GM23338 (cell line): ENCODE measurements around the gene KCTD7. TPM values are rescaled to one million over a fixed set of nuclear protein-coding genes. Genes with fewer than 3 reads are reported as not detected.

Experiments used
- ATAC-seq: fragments of 200-7000 bp; cut with Tn5 transposase; 3 replicates; pipeline ENCODE4 v1.9.1; 2020
- DNase-seq: peaks from one replicate; pipeline ENCODE4 v3.0.0-alpha.2; 2015; ENCODE audit warnings: low spot score
- H2AFZ ChIP-seq: fragments of 200-600 bp; sonication (generic); 2 replicates; pipeline ENCODE4 v1.8.0; 2016; ENCODE audit warnings: antibody characterized with exemption, mild to moderate bottlenecking, moderate library complexity
- H3F3A ChIP-seq: fragments of 200-600 bp; sonication (generic); replicated peaks from 2 replicates; pipeline ENCODE4 v1.8.0; 2017; ENCODE audit warnings: antibody characterized with exemption, mixed run types, low read depth
- H3K27ac ChIP-seq: fragments of 200-600 bp; sonication (generic); 2 replicates; pipeline ENCODE4 v1.6.1; 2016; ENCODE audit warnings: low read depth
- H3K27me3 ChIP-seq: fragments of 200-600 bp; sonication (generic); 2 replicates; pipeline ENCODE4 v1.8.0; 2016; ENCODE audit warnings: mild to moderate bottlenecking, mixed run types, moderate library complexity; ENCODE audit not compliant: insufficient read depth
- H3K36me3 ChIP-seq: fragments of 200-600 bp; sonication (generic); 2 replicates; pipeline ENCODE4 v1.8.0; 2016; ENCODE audit warnings: mild to moderate bottlenecking; ENCODE audit not compliant: insufficient read depth
- H3K4me1 ChIP-seq: fragments of 200-600 bp; sonication (generic); 2 replicates; pipeline ENCODE4 v1.8.0; 2016; ENCODE audit warnings: mild to moderate bottlenecking, moderate library complexity; ENCODE audit not compliant: insufficient read depth
- H3K4me2 ChIP-seq: fragments of 200-600 bp; sonication (generic); 2 replicates; pipeline ENCODE4 v1.7.1; 2017; ENCODE audit warnings: mixed run types
- H3K4me3 ChIP-seq: fragments of 200-600 bp; sonication (generic); 2 replicates; pipeline ENCODE4 v1.6.1; 2016; ENCODE audit warnings: mixed run types
- H3K79me2 ChIP-seq: fragments of 200-600 bp; sonication (generic); replicated peaks from 2 replicates; pipeline ENCODE4 v1.8.0; 2017; ENCODE audit warnings: mild to moderate bottlenecking; ENCODE audit not compliant: insufficient read depth
- H3K9me2 ChIP-seq: fragments of 200-600 bp; sonication (generic); 2 replicates; pipeline ENCODE4 v1.8.0; 2017; ENCODE audit not compliant: insufficient read depth
- H4K20me1 ChIP-seq: fragments of 200-600 bp; sonication (generic); replicated peaks from 2 replicates; pipeline ENCODE4 v1.8.0; 2017; ENCODE audit warnings: mild to moderate bottlenecking; ENCODE audit not compliant: insufficient read depth
- H3K27ac Mint-ChIP-seq: 2 replicates; pipeline ENCODE4 v1.8.0; 2020; ENCODE audit warnings: inconsistent platforms, mild to moderate bottlenecking, moderate library complexity, mixed read lengths
- H3K27me3 Mint-ChIP-seq: 3 replicates; pipeline ENCODE4 v1.8.0; 2022; ENCODE audit warnings: low read depth, mild to moderate bottlenecking, moderate library complexity, mixed read lengths, inconsistent platforms; ENCODE audit not compliant: insufficient read depth, poor library complexity
- H3K36me3 Mint-ChIP-seq: 3 replicates; pipeline ENCODE4 v1.8.0; 2021; ENCODE audit warnings: low read depth, mild to moderate bottlenecking, inconsistent platforms, moderate library complexity, mixed read lengths
- H3K4me1 Mint-ChIP-seq: 3 replicates; pipeline ENCODE4 v1.8.0; 2020; ENCODE audit warnings: mild to moderate bottlenecking, inconsistent platforms, mixed read lengths
- H3K4me3 Mint-ChIP-seq: 3 replicates; pipeline ENCODE4 v1.8.0; 2021; ENCODE audit warnings: moderate library complexity, mild to moderate bottlenecking, inconsistent platforms, mixed read lengths
- H3K9me3 Mint-ChIP-seq: 3 replicates; pipeline ENCODE4 v1.8.0; 2020; ENCODE audit warnings: moderate library complexity, mild to moderate bottlenecking, inconsistent platforms, mixed read lengths
- CREB1 ChIP-seq: fragments of 250-450 bp; sonication (Bioruptor Pico); IDR thresholded peaks from 2 replicates; pipeline ENCODE4 v1.5.0; 2020; ENCODE audit warnings: low read depth, mild to moderate bottlenecking, moderate library complexity
- EZH2 ChIP-seq: fragments of 200-600 bp; sonication (generic); IDR thresholded peaks from one replicate; pipeline ENCODE4 v1.8.0; 2017; ENCODE audit warnings: antibody characterized with exemption, mild to moderate bottlenecking, low read depth; ENCODE audit not compliant: unreplicated experiment
- EZH2phosphoT487 ChIP-seq: fragments of 200-600 bp; sonication (generic); IDR thresholded peaks from one replicate; pipeline ENCODE4 v1.8.1; 2018; ENCODE audit warnings: antibody characterized with exemption; ENCODE audit not compliant: unreplicated experiment
- JUNB ChIP-seq: IDR thresholded peaks from one replicate; pipeline ENCODE4 v1.6.1; 2016; ENCODE audit warnings: antibody characterized with exemption; ENCODE audit not compliant: unreplicated experiment
- NANOG ChIP-seq: IDR thresholded peaks from 2 replicates; pipeline ENCODE4 v1.6.1; 2016; ENCODE audit warnings: antibody characterized with exemption, borderline replicate concordance
- POLR2AphosphoS5 ChIP-seq: IDR thresholded peaks from 2 replicates; pipeline ENCODE4 v1.6.1; 2016; ENCODE audit warnings: antibody characterized with exemption, low read depth
- STAT1 ChIP-seq: IDR thresholded peaks from one replicate; pipeline ENCODE4 v1.6.1; 2016; ENCODE audit warnings: antibody characterized with exemption; ENCODE audit not compliant: unreplicated experiment
- ZNF114 ChIP-seq: fragments of 250-450 bp; sonication (Bioruptor Pico); IDR thresholded peaks from 2 replicates; pipeline ENCODE4 v1.5.0; 2020; ENCODE audit warnings: mild to moderate bottlenecking, moderate library complexity
- ZNF331 ChIP-seq: fragments of 250-450 bp; sonication (Bioruptor Pico); IDR thresholded peaks from 2 replicates; pipeline ENCODE4 v1.5.0; 2020; ENCODE audit warnings: low read depth, mild to moderate bottlenecking, moderate library complexity
- polyA plus RNA-seq: library from polyadenylated mRNA; unstranded; fragments of >200 nt; fragmentation: Nextera tagmentation; extraction: Ambion mirVana; gene quantifications from 2 replicates; pipeline ENCODE4 v1.2.1, GENCODE V29; 2016
- total RNA-seq: library from RNA; depleted of rRNA; stranded (reverse); fragments of >200 nt; shearing (Covaris generic); gene quantifications from 2 replicates; pipeline ENCODE4 v1.2.3, GENCODE V29; 2014
- TF ChIP-seq, protein P1 (sequence below): fragments of 250-450 bp; sonication (Bioruptor Pico); IDR thresholded peaks from 2 replicates; pipeline ENCODE4 v1.5.0; 2020; ENCODE audit warnings: mild to moderate bottlenecking, moderate library complexity
- TF ChIP-seq, protein P2 (sequence below): IDR thresholded peaks from 2 replicates; pipeline ENCODE4 v1.6.1; 2016; ENCODE audit warnings: antibody characterized with exemption
- TF ChIP-seq, protein P3 (sequence below), 2 experiments: fragments of 200-600 bp in 1 of 2; sonication (generic) in 1 of 2; conservative IDR thresholded peaks; 2 replicates each; pipeline versions ENCODE4 v1.5.1 to v1.6.1; 2016 to 2017; ENCODE audit warnings: antibody characterized with exemption in 2 of 2, low read depth in 2 of 2, mild to moderate bottlenecking in 2 of 2, moderate library complexity in 1 of 2
- TF ChIP-seq, protein P4 (sequence below): IDR thresholded peaks from one replicate; pipeline ENCODE4 v1.6.1; 2018; ENCODE audit warnings: antibody characterized with exemption; ENCODE audit not compliant: unreplicated experiment

Gene KCTD7
- total and polyA plus RNA-seq, 2 experiments from 2014 or later = 3.7 to 21.0 TPM

DNA sequence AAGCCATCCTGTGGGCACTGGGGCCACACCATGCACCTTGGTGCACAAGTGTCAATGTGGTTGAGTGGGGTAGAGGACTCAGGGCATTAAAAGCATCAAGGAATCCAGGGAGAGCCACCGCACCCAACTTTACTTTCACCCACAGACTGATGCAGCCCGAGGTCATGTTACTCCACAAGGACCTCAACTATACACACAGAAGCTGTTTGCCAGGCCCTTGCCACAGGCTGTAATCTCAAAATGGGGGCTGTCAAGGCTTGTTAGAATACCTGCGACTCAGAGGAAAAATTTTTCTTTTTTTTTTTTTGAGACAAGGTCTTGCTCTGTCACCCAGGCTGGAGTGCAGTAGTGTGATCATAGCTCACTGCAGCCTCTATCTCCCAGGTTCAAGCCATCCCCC, 26.5 kb upstream of the KCTD7 start:
- Histone ChIP-seq H3K27ac (no peak overlapping the region), H3K4me3 (no peak overlapping the region), H2AFZ (no peak overlapping the region), H3F3A (0 out of 2 replicates have a peak, but pooled peaks cover 2% of the 10 kb centered on the region), H3K79me2 (no peaks in the 10 kb centered on the region), H3K4me1 (no peaks in the 10 kb centered on the region), H3K36me3 (no peaks in the 10 kb centered on the region), H4K20me1 (no peaks in the 10 kb centered on the region), H3K4me2 (no peak overlapping the region), H3K9me2 (no peaks in the 10 kb centered on the region), H3K27me3 (no peaks in the 10 kb centered on the region)
- H3K4me3 Mint-ChIP-seq = no peak overlapping the region
- ATAC-seq (no peak), DNase-seq (no peak)
- H3K9me3 Mint-ChIP-seq = no peaks in the 10 kb centered on the region; the same call in 2 of the 3 replicates
- H3K27me3 Mint-ChIP-seq = peaks cover 6% of the 10 kb centered on the region
- no peak overlapping the region for H3K27ac Mint-ChIP-seq
- no peaks in the 10 kb centered on the region for H3K36me3 Mint-ChIP-seq
- TF ChIP-seq, protein P1, sequence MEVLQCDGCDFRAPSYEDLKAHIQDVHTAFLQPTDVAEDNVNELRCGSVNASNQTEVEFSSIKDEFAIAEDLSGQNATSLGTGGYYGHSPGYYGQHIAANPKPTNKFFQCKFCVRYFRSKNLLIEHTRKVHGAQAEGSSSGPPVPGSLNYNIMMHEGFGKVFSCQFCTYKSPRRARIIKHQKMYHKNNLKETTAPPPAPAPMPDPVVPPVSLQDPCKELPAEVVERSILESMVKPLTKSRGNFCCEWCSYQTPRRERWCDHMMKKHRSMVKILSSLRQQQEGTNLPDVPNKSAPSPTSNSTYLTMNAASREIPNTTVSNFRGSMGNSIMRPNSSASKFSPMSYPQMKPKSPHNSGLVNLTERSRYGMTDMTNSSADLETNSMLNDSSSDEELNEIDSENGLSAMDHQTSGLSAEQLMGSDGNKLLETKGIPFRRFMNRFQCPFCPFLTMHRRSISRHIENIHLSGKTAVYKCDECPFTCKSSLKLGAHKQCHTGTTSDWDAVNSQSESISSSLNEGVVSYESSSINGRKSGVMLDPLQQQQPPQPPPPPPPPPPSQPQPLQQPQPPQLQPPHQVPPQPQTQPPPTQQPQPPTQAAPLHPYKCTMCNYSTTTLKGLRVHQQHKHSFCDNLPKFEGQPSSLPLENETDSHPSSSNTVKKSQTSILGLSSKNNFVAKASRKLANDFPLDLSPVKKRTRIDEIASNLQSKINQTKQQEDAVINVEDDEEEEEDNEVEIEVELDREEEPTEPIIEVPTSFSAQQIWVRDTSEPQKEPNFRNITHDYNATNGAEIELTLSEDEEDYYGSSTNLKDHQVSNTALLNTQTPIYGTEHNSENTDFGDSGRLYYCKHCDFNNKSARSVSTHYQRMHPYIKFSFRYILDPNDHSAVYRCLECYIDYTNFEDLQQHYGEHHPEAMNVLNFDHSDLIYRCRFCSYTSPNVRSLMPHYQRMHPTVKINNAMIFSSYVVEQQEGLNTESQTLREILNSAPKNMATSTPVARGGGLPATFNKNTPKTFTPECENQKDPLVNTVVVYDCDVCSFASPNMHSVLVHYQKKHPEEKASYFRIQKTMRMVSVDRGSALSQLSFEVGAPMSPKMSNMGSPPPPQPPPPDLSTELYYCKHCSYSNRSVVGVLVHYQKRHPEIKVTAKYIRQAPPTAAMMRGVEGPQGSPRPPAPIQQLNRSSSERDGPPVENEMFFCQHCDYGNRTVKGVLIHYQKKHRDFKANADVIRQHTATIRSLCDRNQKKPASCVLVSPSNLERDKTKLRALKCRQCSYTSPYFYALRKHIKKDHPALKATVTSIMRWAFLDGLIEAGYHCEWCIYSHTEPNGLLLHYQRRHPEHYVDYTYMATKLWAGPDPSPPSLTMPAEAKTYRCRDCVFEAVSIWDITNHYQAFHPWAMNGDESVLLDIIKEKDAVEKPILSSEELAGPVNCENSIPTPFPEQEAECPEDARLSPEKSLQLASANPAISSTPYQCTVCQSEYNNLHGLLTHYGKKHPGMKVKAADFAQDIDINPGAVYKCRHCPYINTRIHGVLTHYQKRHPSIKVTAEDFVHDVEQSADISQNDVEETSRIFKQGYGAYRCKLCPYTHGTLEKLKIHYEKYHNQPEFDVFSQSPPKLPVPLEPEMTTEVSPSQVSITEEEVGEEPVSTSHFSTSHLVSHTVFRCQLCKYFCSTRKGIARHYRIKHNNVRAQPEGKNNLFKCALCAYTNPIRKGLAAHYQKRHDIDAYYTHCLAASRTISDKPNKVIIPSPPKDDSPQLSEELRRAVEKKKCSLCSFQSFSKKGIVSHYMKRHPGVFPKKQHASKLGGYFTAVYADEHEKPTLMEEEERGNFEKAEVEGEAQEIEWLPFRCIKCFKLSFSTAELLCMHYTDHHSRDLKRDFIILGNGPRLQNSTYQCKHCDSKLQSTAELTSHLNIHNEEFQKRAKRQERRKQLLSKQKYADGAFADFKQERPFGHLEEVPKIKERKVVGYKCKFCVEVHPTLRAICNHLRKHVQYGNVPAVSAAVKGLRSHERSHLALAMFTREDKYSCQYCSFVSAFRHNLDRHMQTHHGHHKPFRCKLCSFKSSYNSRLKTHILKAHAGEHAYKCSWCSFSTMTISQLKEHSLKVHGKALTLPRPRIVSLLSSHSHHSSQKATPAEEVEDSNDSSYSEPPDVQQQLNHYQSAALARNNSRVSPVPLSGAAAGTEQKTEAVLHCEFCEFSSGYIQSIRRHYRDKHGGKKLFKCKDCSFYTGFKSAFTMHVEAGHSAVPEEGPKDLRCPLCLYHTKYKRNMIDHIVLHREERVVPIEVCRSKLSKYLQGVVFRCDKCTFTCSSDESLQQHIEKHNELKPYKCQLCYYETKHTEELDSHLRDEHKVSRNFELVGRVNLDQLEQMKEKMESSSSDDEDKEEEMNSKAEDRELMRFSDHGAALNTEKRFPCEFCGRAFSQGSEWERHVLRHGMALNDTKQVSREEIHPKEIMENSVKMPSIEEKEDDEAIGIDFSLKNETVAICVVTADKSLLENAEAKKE = no peak
- no peak for TF ChIP-seq ZNF331 (CRISPR knock-in tag)
- no peak for TF ChIP-seq JUNB
- TF ChIP-seq, protein P2, sequence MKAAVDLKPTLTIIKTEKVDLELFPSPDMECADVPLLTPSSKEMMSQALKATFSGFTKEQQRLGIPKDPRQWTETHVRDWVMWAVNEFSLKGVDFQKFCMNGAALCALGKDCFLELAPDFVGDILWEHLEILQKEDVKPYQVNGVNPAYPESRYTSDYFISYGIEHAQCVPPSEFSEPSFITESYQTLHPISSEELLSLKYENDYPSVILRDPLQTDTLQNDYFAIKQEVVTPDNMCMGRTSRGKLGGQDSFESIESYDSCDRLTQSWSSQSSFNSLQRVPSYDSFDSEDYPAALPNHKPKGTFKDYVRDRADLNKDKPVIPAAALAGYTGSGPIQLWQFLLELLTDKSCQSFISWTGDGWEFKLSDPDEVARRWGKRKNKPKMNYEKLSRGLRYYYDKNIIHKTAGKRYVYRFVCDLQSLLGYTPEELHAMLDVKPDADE = no peak
- no peak for TF ChIP-seq CREB1 (CRISPR knock-in tag)
- TF ChIP-seq EZH2phosphoT487 = no peak
- TF ChIP-seq STAT1 = no peak
- TF ChIP-seq, protein P3, sequence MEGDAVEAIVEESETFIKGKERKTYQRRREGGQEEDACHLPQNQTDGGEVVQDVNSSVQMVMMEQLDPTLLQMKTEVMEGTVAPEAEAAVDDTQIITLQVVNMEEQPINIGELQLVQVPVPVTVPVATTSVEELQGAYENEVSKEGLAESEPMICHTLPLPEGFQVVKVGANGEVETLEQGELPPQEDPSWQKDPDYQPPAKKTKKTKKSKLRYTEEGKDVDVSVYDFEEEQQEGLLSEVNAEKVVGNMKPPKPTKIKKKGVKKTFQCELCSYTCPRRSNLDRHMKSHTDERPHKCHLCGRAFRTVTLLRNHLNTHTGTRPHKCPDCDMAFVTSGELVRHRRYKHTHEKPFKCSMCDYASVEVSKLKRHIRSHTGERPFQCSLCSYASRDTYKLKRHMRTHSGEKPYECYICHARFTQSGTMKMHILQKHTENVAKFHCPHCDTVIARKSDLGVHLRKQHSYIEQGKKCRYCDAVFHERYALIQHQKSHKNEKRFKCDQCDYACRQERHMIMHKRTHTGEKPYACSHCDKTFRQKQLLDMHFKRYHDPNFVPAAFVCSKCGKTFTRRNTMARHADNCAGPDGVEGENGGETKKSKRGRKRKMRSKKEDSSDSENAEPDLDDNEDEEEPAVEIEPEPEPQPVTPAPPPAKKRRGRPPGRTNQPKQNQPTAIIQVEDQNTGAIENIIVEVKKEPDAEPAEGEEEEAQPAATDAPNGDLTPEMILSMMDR (conservative IDR thresholded peaks at IDR 0.05; ENCODE audit: low read depth in 2 of 2) = no peak
- TF ChIP-seq NANOG = no peak
- no peak for TF ChIP-seq POLR2AphosphoS5
- TF ChIP-seq ZNF114 = no peak
- TF ChIP-seq, protein P4, sequence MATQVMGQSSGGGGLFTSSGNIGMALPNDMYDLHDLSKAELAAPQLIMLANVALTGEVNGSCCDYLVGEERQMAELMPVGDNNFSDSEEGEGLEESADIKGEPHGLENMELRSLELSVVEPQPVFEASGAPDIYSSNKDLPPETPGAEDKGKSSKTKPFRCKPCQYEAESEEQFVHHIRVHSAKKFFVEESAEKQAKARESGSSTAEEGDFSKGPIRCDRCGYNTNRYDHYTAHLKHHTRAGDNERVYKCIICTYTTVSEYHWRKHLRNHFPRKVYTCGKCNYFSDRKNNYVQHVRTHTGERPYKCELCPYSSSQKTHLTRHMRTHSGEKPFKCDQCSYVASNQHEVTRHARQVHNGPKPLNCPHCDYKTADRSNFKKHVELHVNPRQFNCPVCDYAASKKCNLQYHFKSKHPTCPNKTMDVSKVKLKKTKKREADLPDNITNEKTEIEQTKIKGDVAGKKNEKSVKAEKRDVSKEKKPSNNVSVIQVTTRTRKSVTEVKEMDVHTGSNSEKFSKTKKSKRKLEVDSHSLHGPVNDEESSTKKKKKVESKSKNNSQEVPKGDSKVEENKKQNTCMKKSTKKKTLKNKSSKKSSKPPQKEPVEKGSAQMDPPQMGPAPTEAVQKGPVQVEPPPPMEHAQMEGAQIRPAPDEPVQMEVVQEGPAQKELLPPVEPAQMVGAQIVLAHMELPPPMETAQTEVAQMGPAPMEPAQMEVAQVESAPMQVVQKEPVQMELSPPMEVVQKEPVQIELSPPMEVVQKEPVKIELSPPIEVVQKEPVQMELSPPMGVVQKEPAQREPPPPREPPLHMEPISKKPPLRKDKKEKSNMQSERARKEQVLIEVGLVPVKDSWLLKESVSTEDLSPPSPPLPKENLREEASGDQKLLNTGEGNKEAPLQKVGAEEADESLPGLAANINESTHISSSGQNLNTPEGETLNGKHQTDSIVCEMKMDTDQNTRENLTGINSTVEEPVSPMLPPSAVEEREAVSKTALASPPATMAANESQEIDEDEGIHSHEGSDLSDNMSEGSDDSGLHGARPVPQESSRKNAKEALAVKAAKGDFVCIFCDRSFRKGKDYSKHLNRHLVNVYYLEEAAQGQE = no peak
- no peak for TF ChIP-seq EZH2
- no peaks in the 10 kb centered on the region for H3K4me1 Mint-ChIP-seq
